ENCODE data around the gene EFNA1.
"Not testable (repeated sequence)": the region's sequence is repeated elsewhere in the genome, so short reads cannot be mapped to it uniquely, and the experiment has no call there.

Gene EFNA1

DNA sequence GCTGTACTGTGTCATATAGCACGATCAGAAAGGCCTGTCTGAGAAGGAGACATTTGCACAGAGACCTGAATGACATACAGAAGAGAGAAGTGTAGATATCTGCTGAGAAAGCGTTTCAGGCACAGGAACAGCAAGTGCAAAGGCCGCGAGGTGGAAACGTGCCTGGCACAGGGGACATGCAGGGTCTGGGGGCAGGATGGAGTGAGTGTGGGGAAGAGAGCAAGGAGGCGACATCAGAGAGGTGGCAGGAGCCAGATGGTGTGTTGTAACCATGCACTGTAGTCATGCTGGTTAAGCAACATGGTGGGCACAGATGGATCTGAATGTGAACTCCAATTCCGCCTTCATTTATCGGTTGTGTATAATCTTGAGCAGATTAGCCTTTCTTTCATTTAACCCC, 32.5 kb downstream of the EFNA1 start:
- FAIRE-seq = no peak

DNA sequence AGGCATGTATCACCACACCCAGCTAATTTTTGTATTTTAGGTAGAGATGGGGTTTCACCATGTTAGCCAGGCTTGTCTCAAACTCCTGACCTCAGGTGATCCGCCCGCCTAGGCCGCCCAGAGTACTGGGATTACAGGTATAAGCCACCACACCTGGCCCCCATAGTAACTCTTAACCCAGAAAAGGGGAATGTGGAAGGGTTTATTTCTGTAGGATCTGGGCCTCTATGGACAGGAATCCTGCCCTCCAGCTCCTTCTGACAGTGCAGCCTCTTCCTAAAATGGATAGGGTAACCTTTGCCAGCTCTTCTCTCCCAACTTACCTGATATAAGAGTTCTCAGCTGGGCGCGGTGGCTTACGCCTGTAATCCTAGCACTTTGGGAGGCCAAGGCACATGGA, 35.0 kb downstream of the EFNA1 start:
- not testable (repeated sequence) for FAIRE-seq

DNA sequence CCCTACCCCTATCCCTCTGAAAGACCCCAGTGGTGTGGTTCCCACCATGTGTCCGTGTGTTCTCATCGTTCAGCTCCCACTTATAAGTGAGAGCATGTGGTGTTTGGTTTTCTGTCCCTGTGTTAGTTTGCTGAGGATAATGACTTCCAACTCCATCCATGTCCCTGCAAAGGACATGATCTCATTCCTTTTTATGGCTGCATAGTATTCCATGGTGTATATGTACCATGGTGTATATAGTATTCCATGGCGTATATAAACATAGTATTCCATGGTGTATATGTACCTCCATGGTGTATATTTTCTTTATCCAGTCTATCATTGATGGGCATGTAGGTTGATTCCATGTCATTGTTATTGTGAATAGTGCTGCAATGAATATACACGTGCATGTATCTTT, 36.1 kb downstream of the EFNA1 start:
- not testable (repeated sequence) for FAIRE-seq

DNA sequence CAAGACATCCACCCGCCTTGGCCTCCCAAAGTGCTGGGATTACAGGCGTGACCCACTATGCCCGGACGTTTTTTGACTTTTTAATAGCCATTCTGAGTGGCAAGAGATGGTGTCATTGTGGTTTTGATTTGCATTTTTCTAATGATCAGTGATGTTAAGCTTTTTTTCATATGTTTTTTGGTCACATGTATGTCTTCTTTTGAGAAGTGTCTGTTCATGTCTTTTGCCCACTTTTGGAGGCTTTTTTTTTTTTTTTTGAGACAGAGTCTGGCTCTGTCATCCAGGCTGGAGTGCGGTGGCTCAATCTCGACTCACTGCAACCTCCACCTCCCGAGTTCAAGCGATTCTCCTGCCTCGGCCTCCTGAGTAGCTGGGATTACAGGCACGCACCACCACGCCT, 36.9 kb downstream of the EFNA1 start:
- FAIRE-seq = not testable (repeated sequence)

DNA sequence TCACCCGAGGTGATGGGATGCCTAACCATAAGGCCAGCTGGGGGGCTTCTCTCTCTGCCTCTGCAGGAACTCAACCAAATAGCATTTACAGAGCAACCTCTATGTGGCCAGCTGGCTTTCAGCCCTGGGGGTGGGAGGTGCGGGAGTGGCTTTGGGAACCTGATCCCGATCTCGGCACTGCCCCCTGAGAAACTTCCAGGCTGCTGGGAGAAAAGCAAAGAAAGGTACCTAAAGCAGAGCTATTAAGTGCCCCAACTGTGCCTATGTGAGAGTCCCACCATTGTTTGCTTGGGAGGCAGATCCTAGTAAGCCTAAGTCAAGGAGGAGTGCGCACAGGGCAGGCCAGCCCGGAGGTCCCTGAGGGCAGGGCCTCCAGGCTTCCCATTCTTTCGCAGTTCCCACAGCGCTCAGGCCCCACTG, 38.4 kb downstream of the EFNA1 start:
- no peak for FAIRE-seq

DNA sequence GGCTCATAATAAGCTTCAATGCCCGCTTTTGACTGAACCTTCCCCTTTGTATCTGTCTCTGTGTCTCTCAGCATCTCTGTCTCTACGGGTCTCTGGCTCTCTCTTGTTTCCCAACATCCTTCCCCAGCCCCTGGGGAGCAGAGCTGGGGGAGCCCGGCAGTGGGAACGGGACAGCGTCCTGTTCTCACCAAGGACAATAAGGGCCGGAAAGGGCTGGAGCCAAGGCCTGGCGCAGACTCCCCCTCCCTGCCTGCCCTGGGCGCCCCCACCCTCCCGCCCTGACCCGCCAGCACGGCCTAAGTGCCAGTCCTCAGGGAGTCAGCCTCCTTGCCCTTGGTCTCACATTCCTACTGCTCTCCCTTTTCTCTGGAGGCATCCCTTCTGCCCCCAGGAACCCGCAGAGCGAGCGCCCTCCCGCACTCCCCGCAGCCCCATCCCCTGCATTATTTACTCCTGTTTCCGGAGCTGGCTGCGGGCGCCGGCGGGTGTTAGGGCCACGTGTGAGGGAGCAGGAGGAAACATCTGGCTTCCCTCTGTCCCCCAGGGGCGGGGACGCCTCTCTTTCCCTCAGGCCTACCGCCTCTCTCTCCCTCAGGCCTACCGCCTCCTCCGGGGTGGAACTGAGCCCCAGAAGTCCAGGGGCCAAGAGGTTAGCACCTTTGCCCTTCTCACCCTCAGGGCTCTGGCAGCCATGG, 38.9 kb downstream of the EFNA1 start:
- FAIRE-seq = no peak

DNA sequence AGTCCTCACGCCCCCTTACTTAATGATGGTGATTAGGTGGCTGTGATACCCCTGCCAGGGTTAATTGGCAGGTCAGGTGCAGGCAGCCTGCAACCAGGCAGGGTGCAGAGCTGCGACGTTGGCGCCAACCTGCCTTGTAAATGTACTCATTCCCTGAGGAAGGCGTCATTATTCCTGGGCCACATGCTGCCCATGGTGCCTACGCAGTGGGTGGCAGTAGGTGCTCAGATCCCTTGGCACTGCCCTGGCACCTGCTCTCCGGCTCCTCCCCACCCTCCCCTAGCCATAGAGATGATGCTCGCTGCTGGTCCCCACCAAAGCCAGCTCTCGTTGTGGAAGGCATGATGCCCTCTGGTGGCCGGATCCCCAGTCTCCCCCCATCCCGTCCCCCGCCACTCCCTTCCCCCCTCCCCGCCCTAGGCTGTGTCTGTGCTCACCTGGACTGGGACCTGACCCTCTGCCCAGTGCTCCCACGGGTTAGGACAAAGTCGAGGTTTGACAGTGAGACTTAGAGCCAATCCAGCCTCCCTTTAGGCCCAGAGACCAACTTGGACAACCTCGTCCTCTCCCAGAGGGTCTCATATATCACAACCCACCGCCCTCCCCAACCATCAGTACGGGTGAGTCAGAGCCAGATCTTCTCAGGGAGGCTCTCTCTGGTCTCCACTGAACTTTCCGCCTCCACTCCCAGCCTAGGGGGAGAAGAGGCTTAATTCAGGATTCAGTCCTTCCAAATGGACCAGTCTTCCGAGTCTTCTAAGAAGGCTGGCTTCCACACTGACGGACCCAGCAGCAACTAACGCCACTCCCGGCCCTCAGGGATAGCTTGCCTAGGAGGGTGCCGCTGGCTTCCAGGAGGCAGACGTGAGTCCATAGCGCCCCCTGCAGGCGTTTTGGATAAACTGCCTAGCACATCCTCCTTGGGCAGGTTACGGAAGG, 39.8 kb downstream of the EFNA1 start:
- FAIRE-seq = no peak

DNA sequence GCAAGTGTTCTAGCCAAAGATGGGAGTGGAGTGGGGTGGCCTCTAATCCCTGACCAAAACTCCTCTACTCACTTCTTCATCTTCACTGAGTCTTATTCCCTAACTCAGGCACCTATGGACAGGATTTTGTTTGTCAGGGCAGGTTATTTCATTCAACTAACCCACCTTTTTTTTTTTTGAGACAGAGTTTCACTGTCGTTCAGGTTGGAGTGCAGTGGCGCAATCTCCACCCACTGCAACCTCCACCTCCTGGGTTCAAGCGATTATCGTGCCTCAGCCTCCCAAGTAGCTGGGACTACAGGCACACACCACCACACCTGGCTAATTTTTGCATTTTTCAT, 40.4 kb downstream of the EFNA1 start:
- FAIRE-seq = not testable (repeated sequence)

DNA sequence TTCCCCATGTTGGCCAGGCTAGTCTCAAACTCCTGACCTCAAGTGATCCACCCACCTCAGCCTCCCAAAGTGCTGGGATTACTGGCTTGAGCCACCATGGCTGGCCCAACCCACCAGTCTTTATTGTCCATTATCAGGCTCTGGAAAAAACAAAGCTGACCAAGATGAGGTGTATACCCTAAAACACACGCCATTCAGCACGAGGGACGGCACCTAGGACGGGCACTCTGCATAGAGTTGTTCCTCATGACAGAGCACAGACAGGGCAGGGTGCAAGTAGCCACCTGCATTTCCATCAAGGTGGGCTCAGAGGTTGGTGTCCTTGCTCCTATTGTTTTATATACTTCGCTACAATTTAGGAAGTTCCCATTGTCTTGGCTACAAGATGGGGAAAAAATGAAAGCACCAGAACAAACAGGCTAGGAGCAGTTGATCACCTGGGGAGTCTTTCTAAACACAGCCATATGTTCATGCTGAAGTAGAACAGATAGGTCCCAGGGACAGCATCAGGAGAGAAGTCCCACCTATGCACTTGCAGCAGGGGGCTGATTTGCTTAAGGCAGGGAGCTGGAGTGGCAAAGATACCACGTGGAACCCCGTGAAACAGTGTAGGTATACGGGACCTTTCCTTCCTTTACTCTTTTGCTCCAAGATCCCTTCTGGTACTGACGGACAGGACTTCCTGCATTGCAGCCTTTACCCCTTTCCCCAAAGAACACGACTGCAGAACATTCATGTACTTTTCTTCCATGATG, 41.0 kb downstream of the EFNA1 start:
- FAIRE-seq = no peak

DNA sequence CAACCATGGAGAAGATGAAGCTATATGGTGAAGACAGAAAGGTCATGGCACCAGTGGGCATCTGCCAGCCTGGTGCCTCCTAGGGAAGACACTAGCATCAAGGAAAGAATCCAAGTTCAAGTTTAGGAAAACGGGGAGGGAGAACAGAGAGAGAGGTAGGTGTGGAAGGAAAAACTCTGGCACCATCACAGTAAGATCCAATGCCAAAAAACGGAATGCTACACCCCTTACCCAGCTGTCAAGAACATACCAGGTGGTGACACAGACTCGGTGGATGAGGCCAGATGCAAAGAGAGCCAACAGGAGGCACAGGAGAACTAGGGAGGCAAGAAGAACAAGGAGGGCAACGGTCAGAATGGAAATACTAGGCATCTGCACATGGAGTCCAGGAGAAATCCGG, 41.9 kb downstream of the EFNA1 start:
- no peak for FAIRE-seq

DNA sequence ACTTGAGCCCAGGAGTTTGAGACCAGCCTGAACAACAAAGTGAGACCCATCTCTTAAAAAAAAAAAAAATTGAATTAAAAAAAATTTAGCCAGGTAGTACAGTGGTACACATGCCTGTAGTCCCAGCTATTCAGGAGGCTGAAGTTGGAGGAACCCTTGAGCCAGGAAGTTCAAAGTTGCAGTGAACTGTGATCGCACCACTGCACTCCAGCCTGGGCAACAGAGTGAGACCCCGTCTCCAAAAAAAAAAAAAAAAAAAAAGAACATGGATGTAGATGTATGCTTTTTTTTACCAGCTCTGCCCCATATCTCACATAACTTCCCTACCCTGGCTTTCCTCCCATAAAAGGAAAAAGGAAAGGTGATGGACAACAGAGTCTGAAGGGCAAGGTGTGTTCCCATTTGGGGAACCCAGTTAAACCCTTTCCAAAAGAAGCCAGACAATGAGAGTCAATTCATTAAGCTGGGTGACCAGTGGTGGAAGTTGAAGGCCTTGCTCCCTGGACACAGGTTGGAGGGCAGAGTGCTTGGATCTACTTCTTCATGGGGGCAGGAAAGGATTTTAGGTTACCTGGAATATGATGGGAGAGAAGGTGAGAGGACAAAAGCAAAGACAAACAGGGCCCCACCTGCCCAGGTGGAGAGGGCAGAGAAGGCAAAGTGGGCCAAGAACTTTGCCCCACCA, 42.6 kb downstream of the EFNA1 start:
- FAIRE-seq = no peak

DNA sequence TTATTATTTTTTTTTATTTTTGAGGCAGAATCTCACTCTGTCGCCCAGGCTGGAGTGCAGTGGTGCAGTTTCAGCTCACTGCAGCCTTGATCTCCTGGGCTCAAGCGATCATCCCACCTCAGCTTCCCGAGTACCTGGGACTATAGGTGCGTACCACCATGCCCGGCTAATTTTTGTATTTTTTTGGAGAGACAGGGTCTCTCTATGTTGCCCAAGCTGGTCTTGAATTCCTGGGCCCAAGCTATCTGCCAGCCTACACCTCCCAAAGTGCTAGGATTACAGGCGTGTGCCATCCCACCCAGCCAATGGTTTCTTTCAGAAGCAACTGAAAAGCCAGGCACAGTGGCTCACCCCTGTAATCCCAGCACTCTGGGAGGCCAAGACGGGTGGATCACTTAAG, 43.1 kb downstream of the EFNA1 start:
- no peak for FAIRE-seq

DNA sequence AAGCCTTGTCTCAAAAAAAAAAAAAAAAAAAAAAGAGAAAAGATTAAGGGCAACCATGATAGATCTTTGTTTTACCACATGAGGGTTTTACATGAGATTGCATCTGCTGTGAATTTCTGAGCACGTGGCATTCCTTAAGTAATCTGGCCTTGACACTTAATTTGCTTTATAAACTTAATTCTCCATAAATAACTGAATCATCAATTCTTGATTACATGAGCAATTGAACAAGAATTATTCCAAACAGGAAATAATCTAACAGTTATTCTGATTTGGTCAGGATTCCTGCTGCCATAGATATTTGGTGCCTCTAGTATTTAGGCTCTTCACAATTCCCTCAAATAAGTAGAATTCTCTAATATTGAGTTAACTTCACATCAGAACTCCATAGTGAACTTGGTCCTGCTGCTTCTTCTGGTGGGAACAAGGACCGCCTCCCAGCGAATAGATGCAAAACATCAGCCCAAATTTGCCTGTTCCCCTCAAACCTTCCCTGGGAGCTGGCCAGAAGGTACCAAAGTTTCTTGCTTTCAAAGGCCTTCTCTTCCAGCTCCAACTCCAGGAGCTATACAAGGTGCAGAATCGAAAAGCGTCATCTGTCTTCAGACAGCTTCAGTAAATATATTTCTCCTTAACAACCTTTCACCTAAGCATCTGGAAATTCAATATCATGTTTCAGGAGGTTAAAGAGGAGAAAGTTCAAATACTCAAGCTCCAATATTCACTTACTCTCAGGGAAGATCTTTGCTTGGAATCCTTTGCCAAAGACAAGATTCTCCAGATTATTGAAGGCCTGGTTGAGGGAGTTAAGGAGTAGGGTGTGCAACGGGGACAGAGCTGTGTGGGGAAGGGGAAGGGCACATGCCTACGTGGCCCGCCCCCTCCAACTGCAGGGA, 44.4 kb downstream of the EFNA1 start:
- no peak for FAIRE-seq

DNA sequence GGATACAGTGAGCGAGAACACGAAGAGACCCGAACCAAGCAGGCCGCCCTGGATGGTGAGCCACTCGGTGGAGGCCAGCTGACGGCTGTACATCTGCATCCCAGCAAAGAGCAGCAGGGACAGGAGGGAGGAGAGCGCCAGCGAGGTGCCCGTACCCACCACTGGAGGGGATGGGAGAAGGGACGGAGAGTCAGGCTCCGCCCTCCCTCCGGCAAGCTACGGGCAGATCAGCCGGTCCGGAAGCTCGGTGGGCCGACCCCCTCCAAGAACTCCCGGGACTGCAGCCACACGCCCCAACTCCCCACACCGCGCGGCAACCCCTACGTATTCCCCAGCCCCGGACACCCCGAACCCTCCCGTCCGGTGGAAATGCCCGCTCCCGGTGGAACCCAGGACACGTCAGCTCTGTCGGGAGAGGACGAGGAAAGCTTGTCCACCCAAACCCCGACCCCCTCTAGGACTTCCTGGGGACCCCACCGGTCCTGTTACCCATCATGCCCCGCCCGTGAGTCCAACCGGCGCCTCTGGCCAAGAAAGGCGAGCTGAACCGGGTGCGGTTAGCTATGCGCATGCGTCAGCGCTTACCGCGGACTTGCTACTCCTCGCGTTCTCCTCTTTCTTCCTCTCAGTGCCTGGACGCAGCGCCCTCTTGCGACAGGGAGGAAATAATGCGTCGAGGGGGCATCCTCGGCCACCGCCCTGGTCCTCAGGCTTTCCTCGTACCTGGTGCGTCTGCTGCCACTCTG, 45.2 kb downstream of the EFNA1 start, which contains the start of gene KRTCAP2:
Gene KRTCAP2 (minus strand): TSS at position 573 of the 746 bp plus-strand sequence. CDS start 80 bp downstream, at position 493.
- FAIRE-seq = no peak

DNA sequence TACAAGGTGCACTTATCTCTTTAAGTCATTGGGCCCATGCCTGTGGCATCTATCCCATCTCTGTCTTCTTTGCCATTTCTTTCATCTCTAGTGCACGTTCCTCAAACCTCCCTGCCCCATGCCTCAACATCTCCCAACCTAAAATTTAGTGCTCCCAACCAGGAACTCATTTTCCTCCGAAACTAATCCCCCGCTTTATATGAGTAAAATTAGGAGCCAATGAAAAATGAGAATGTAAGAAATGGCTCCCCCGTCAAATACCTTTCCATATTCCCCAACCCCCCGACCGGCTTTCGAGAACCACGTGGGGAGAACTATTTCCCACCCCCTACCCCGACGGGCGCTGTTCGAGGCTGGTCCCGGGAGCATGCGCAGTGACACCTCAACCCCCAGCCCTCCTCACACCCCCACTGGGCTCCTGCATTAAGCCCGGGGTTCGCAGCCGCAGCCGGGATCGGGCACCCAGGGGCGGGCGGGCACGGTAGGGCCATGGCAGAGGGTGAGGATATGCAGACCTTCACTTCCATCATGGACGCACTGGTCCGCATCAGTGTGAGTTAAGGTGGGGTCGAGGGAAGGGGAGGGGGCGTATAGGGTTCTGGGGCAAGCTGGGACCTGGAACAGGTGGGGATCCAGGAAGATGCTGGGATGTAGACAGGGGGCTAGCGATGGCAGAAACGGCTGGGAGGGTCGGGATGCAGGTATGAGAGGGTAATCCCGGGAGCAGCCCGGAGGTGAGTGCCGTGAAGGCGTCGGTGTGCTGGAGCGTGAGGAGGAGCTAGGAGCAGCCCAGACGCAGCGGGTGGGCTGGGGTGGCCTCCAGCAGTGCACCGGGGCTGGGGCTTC, 46.0 kb downstream of the EFNA1 start, which contains the start of gene TRIM46:
Gene TRIM46 (plus strand): TSS at position 372 of the 846 bp plus-strand sequence. CDS start 118 bp downstream, at position 490.
- no peak for FAIRE-seq

DNA sequence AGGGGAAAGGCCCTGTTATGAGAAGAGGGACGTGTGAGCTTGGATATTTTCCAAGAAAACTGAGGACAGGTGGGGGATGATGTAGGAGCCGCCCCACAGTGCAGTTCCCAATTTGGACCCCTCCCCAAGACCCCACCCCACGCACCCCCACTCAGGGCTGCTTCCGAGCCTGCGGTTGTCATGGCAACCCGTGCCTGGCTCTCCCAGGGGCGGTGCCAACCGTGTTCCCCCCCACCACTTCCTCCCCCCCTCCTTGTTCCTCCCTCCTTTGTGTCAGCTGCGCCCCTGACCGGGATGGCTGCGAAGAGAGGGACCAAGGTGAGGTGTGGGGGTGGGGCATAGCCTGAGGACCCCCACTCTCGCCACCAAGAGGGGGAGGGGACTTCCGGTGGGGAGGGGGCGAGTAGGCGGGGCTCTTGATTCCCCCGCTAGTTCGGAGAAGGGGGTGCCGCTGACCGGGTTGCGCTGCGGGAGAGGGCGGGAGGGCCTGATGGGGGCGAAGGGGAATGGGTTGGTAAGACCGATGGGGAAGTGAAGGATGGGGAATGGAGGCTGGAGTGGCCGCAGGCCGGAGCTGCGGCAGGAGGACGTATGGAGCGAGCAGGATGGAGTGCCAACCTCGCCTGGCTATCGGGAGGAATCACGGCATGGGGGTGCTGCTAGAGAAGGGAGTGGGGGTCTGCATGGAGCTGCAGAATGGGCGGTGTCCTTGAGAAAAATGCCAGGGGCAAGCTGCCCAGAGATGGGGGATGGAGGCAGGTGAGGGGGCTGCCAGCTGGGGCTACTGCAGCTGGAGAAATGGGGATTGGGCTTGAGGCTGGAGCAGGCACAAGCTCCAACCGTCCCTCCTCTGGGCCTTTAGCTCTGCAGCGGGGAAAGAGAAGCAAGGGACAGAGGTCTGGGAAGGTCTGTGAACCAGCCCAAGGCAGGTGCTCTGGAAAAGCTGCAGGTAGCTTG, 46.9 kb downstream of the EFNA1 start:
- no peak for FAIRE-seq

DNA sequence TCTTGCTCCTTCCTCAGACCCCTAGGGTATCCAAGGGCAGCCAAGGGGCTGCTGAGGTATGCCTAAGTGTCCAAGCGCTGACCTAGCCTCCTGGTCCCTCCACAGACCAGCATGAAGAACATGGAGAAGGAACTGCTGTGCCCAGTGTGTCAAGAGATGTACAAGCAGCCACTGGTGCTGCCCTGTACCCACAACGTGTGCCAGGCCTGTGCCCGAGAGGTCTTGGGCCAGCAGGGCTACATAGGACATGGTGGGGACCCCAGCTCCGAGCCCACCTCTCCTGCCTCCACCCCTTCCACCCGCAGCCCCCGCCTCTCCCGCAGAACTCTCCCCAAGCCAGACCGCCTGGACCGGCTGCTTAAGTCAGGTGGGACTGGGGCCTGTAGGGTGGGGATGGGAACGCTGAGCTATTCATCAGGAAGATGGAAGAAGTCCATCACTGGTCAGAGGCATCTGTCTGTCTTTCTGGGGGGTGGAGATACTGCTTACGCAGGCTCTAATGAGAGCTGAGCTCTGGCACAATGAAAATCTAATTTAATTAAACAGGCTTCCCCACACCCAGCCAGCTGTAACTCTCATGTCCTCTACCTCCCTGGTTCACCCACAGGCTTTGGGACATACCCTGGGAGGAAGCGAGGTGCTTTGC, 47.7 kb downstream of the EFNA1 start:
- FAIRE-seq = no peak

DNA sequence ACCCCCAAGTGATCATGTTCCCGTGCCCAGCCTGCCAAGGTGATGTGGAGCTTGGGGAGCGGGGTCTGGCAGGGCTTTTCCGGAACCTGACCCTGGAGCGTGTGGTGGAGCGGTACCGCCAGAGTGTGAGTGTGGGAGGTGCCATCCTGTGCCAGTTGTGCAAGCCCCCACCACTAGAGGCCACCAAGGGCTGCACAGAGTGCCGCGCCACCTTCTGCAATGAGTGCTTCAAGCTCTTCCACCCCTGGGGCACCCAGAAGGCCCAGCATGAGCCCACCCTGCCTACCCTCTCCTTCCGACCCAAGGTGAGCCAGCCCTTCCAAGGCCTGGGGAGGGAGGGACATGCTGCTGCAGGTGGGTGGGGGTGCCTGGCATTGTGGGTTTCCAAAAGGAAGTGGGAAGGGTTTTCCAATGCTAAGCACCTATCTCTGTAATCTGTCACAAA, 48.3 kb downstream of the EFNA1 start:
- no peak for FAIRE-seq
